Esophagus muscularis mucosa (tissue), 4 donors: ENCODE results near the gene PIP5K1B.

ENCODE experiments used
- EP300 ChIP-seq: sonication (generic); formaldehyde crosslinking; IDR thresholded peaks from one replicate; pipeline ENCODE4 v1.6.1; 2017; ENCODE audit warnings: antibody characterized with exemption
- POLR2A ChIP-seq: fragments of 450-650 bp; IDR thresholded peaks from one replicate; pipeline ENCODE4 v1.6.1; 2017; ENCODE audit warnings: antibody characterized with exemption, moderate library complexity, mild to moderate bottlenecking, low read depth
- POLR2AphosphoS5 ChIP-seq, 2 donors: sonication (generic); formaldehyde crosslinking; IDR thresholded peaks; one replicate each; pipeline ENCODE4 v1.6.1; 2017; ENCODE audit warnings: antibody characterized with exemption in 2 of 2
- TF ChIP-seq, protein P1 (sequence below), 3 experiments: fragments of 200-600 bp in 2 of 3; fragments of 450-650 bp in 1 of 3; sonication (generic) in 2 of 3; IDR thresholded peaks; one replicate each; pipeline ENCODE4 v1.5.1; 2017 to 2019; ENCODE audit warnings: antibody characterized with exemption in 3 of 3, mild to moderate bottlenecking in 2 of 3, moderate library complexity in 1 of 3

- TF ChIP-seq POLR2AphosphoS5 (IDR thresholded peaks at IDR 0.05), result no peak
- no peak for TF ChIP-seq POLR2A
- TF ChIP-seq, protein P1, sequence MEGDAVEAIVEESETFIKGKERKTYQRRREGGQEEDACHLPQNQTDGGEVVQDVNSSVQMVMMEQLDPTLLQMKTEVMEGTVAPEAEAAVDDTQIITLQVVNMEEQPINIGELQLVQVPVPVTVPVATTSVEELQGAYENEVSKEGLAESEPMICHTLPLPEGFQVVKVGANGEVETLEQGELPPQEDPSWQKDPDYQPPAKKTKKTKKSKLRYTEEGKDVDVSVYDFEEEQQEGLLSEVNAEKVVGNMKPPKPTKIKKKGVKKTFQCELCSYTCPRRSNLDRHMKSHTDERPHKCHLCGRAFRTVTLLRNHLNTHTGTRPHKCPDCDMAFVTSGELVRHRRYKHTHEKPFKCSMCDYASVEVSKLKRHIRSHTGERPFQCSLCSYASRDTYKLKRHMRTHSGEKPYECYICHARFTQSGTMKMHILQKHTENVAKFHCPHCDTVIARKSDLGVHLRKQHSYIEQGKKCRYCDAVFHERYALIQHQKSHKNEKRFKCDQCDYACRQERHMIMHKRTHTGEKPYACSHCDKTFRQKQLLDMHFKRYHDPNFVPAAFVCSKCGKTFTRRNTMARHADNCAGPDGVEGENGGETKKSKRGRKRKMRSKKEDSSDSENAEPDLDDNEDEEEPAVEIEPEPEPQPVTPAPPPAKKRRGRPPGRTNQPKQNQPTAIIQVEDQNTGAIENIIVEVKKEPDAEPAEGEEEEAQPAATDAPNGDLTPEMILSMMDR (IDR thresholded peaks at IDR 0.05), result no peak
- TF ChIP-seq EP300, result no peak
These were observed 64.8 kb downstream of the PIP5K1B start for GRCh38 chr9:68769852-68770251.
